HG03439 (cell line): ENCODE results near the gene REN.

Experiments
- ATAC-seq: cut with Tn5 transposase; IDR thresholded peaks from one replicate; pipeline ENCODE4 v1.9.1; 2021; ENCODE audit warnings: mild to moderate bottlenecking, moderate library complexity; ENCODE audit not compliant: unreplicated experiment

Gene REN

GRCh38 chr1:204136814-204137213 is 29.3 kb downstream of the REN start:
- ATAC-seq: no peak

GRCh38 chr1:204134103-204134502 is 32.0 kb downstream of the REN start:
- no peak for ATAC-seq

GRCh38 chr1:204132718-204133117 is 33.4 kb downstream of the REN start:
- ATAC-seq: no peak

GRCh38 chr1:204131978-204132377 is 34.2 kb downstream of the REN start:
- no peak for ATAC-seq

GRCh38 chr1:204130981-204131892 is 34.9 kb downstream of the REN start:
- ATAC-seq: no peak

- ATAC-seq: no peak
Measured at GRCh38 chr1:204130178-204130577, 36.0 kb downstream of the REN start.

- no peak for ATAC-seq
Measured at GRCh38 chr1:204128964-204129896, 36.9 kb downstream of the REN start.

GRCh38 chr1:204128464-204128963 is 37.6 kb downstream of the REN start:
- no peak for ATAC-seq

- no peak for ATAC-seq
Measured at GRCh38 chr1:204127597-204128242, 38.4 kb downstream of the REN start.

- ATAC-seq: no peak
Measured at GRCh38 chr1:204126956-204127355, 39.2 kb downstream of the REN start.

GRCh38 chr1:204126386-204126785 is 39.8 kb downstream of the REN start:
- ATAC-seq: no peak

- ATAC-seq: no peak
Measured at GRCh38 chr1:204125759-204126351, 40.3 kb downstream of the REN start.

- ATAC-seq: no peak
Measured at GRCh38 chr1:204124639-204125038, 41.5 kb downstream of the REN start.

- ATAC-seq: no peak
Measured at GRCh38 chr1:204123376-204123775, 42.8 kb downstream of the REN start.

- no peak for ATAC-seq
Measured at GRCh38 chr1:204121840-204122555, 44.1 kb downstream of the REN start.

- no peak for ATAC-seq
Measured at GRCh38 chr1:204116539-204116938, 49.6 kb downstream of the REN start.

- no peak for ATAC-seq
Measured at GRCh38 chr1:204115116-204115515, 51.0 kb downstream of the REN start.

GRCh38 chr1:204114606-204115005 is 51.5 kb downstream of the REN start:
- no peak for ATAC-seq

- ATAC-seq: no peak
Measured at GRCh38 chr1:204113896-204114295, 52.2 kb downstream of the REN start.
